IMR-90 (cell line): Measurements from ENCODE around the gene DNAJC2.

Source experiments
- CEBPB ChIP-seq: IDR thresholded peaks from 2 replicates; pipeline ENCODE4 v1.6.1; 2012; ENCODE audit warnings: low read depth, low read length, improper control_type of control experiment
- CTCF ChIP-seq: conservative IDR thresholded peaks from 2 replicates; pipeline ENCODE4 v1.5.1; 2012; ENCODE audit warnings: mild to moderate bottlenecking, low read depth, low read length, improper control_type of control experiment
- POLR2A ChIP-seq: IDR thresholded peaks from 2 replicates; pipeline ENCODE4 v1.6.1; 2012; ENCODE audit warnings: mild to moderate bottlenecking, low read depth, low read length
- RCOR1 ChIP-seq: IDR thresholded peaks from 2 replicates; pipeline ENCODE4 v1.6.1; 2012; ENCODE audit warnings: mild to moderate bottlenecking, low read length, improper control_type of control experiment; ENCODE audit not compliant: insufficient replicate concordance
- USF2 ChIP-seq: fragments of 150-350 bp; IDR thresholded peaks from 2 replicates; pipeline ENCODE4 v1.6.1; 2017; ENCODE audit warnings: mild to moderate bottlenecking, antibody characterized with exemption, low read length, low read depth

GRCh38 chr7:103347507-103348267, 3.1 kb upstream of the DNAJC2 start, which contains the start of gene PSMC2:
- no peak for TF ChIP-seq CTCF
- no peak for TF ChIP-seq CEBPB
- peak; percentile 71; the same call in 1 of the 2 replicates for TF ChIP-seq POLR2A
- no peak for TF ChIP-seq RCOR1
- TF ChIP-seq USF2 = peak; percentile 72
